Stimulated activated CD4-positive, alpha-beta T cell treated with anti-CD3 and anti-CD28 coated beads, Interleukin-4, amount 100 ng/mL, for 1 hour (primary cell): Measurements from ENCODE around the gene DNAJB13.

ENCODE experiments used
- DNase-seq: peaks from one replicate; pipeline ENCODE4 v3.0.0-alpha.2; 2020

The DNAJB13 gene

DNA sequence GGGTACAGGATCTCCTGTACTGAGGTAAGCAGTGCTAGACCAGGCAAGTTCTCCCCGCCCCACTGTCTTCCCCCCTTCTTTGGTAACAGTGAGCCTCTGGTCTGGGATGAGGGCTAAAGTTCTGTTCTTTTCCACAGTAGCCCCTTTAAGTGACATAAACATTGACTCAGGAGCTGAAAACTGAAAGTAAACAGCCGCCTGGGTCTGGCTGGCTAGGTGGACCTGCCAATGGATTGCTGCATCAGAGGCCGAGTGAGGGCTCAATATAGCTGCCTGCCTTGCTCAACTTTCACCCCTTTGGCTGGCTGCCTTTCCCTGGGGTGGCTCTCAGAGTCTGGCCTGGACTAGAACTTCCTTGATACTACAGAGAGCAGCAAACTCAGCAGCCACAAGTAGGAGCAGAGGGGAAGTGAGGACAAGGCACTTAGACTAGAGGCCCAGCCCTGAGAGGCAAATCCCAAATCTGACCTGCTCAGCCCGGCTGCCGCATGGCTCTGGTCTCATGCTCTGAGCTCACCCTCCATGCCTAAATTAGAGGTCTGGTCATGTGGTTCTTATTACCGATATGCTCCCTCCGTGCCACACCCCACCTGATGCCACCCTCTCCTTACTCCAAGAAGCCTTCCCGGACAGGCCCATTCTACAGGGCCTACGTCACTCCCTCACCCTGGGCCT lies 67.6 kb downstream of the DNAJB13 start:
- no peak for DNase-seq

DNA sequence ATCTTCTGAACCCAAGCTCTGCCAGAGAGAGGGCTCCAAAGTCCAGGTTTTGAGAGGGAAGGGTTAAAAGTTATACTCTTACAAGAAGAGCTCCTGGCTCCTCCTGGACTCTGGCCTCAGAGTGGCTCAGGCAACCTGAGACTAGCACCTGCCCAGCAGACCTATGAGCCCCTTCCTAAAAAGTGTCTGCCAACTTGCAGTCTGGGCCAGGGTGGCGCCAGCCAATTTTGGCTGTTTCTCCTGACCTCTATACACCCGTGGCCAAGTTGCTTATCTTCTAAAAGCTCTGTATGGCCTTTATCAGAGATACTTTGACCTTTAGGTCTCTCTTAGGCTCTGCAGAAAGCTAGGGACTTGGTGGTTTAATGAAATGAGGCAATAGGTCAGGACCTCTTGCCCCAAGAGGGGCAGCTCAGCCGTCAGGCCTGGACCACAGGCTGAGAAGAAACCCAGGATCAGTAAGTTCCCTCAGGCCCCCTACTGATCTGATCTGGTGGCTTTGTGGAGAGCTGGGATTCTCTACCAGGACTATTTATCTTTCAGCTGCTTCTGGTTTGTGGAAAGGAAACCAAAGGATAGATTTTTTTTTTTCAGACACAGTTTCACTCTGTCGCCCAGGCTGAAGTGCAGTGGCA lies 68.4 kb downstream of the DNAJB13 start:
- no peak for DNase-seq

DNA sequence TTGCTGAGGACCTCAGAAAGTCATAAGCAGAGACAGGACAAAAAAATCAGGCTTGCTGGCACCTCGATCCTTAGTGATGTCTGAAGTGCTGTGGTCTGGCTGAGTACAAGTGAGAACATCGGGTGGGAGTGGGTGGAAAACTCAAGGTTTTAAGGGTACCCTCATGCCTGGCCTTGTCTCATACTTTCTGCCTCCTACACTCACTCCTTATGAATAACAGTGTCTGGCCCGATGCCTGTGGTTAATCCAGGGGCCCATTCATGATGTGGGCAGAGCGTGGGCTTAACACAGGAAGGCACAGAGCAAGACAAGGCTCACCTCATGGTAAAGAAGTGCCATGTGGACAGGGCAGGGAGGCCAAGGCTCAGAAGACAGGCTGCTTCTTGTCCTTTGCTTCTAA lies 69.0 kb downstream of the DNAJB13 start:
- DNase-seq, result peak; percentile 51
